ENCODE data around the gene ROBO1. TPM values are rescaled to one million over a fixed set of nuclear protein-coding genes. Genes with fewer than 3 reads are reported as not detected.

ROBO1 gene
- total and polyA plus RNA-seq, 2 of the 8 experiments (the other 6 are each of a cell fraction or from before 2014, with no cell fraction given), result 51.4 to 91.0 TPM

- no peak for TF ChIP-seq CTBP2 (IDR thresholded peaks at IDR 0.05; ENCODE audit: borderline replicate concordance, insufficient read depth, insufficient read length, low read length)
- TF ChIP-seq ATF2 (IDR thresholded peaks at IDR 0.05; ENCODE audit: low read length), result no peak
- TF ChIP-seq SIN3A (conservative IDR thresholded peaks at IDR 0.05 in 1 of 2, IDR thresholded peaks at IDR 0.05 in 1 of 2; ENCODE audit: low read depth in 1 of 2, low read length in 2 of 2), result no peak
These were observed 955.6 kb downstream of the ROBO1 start (continued) for GRCh38 chr3:78812166-78812565.
